HepG2 (cell line): ENCODE results near the gene SEC31A. TPM values are rescaled to one million over a fixed set of nuclear protein-coding genes. Genes with fewer than 3 reads are reported as not detected.

Source experiments
- BCL6 ChIP-seq: IDR thresholded peaks from 2 replicates; pipeline ENCODE4 v1.6.1; 2016; ENCODE audit warnings: missing genetic modification reagents, missing compliant biosample characterization
- FOXA3 ChIP-seq: IDR thresholded peaks from 2 replicates; pipeline ENCODE4 v1.6.1; 2016; ENCODE audit warnings: missing genetic modification reagents, missing compliant biosample characterization
- HMG20A ChIP-seq: IDR thresholded peaks from 2 replicates; pipeline ENCODE4 v1.6.1; 2016; ENCODE audit warnings: borderline replicate concordance
- KDM5A ChIP-seq: fragments of 200-600 bp; sonication (generic); IDR thresholded peaks from 2 replicates; pipeline ENCODE4 v1.7.0; 2018; ENCODE audit warnings: antibody characterized with exemption, mild to moderate bottlenecking, low read length, borderline replicate concordance
- NCOR1 ChIP-seq: fragments of 200-600 bp; sonication (generic); IDR thresholded peaks from 2 replicates; pipeline ENCODE4 v1.7.0; 2017; ENCODE audit warnings: antibody characterized with exemption, low read length, borderline replicate concordance
- RBFOX2 ChIP-seq: fragments of 200-400 bp; formaldehyde crosslinking; IDR thresholded peaks from 2 replicates; pipeline ENCODE4 v1.6.1; 2017; ENCODE audit warnings: low read depth, mild to moderate bottlenecking, low read length
- RERE ChIP-seq: IDR thresholded peaks from 2 replicates; pipeline ENCODE4 v1.6.1; 2016; ENCODE audit warnings: low read depth, missing genetic modification reagents, missing compliant biosample characterization
- RNF2 ChIP-seq: fragments of 450-650 bp; conservative IDR thresholded peaks from 2 replicates; pipeline ENCODE4 v1.6.1; 2016; ENCODE audit warnings: low read depth
- SIX1 ChIP-seq: sonication (generic); formaldehyde crosslinking; IDR thresholded peaks from 2 replicates; pipeline ENCODE4 v1.4.0; 2020; ENCODE audit warnings: missing genetic modification reagents, borderline replicate concordance
- SNRNP70 ChIP-seq: fragments of 200-400 bp; formaldehyde crosslinking; IDR thresholded peaks from 2 replicates; pipeline ENCODE4 v1.6.1; 2017; ENCODE audit warnings: mild to moderate bottlenecking, low read depth, low read length, moderate library complexity
- SOX13 ChIP-seq, 3 experiments: fragments of 450-650 bp in 1 of 3; sonication (generic) in 1 of 3; formaldehyde crosslinking in 1 of 3; IDR thresholded peaks in 2 of 3; conservative IDR thresholded peaks in 1 of 3; 2 replicates each; pipeline versions ENCODE4 v1.5.0 to v1.6.1; 2016 to 2020; ENCODE audit warnings: antibody characterized with exemption in 1 of 3, mild to moderate bottlenecking in 1 of 3, missing compliant biosample characterization in 1 of 3, missing genetic modification reagents in 1 of 3, moderate library complexity in 1 of 3
- SOX5 ChIP-seq: IDR thresholded peaks from 2 replicates; pipeline ENCODE4 v1.6.1; 2016; ENCODE audit warnings: borderline replicate concordance
- ZFP62 ChIP-seq: sonication (generic); formaldehyde crosslinking; IDR thresholded peaks from 2 replicates; pipeline ENCODE4 v1.4.0; 2020; ENCODE audit warnings: missing genetic modification reagents
- ZNF207 ChIP-seq: fragments of 450-650 bp; IDR thresholded peaks from 2 replicates; pipeline ENCODE4 v1.6.1; 2016; ENCODE audit warnings: antibody characterized with exemption, borderline replicate concordance
- ZNF232 ChIP-seq: sonication (generic); formaldehyde crosslinking; IDR thresholded peaks from 2 replicates; pipeline ENCODE4 v1.4.0; 2020; ENCODE audit warnings: missing genetic modification reagents, borderline replicate concordance
- ZNF609 ChIP-seq: sonication (generic); formaldehyde crosslinking; IDR thresholded peaks from 2 replicates; pipeline ENCODE4 v1.4.0; 2020; ENCODE audit warnings: mild to moderate bottlenecking, missing genetic modification reagents, borderline replicate concordance
- ZNF691 ChIP-seq: sonication (generic); formaldehyde crosslinking; IDR thresholded peaks from 2 replicates; pipeline ENCODE4 v1.4.0; 2020; ENCODE audit warnings: missing genetic modification reagents, low read depth, mild to moderate bottlenecking, borderline replicate concordance
- ZNF703 ChIP-seq: sonication (generic); formaldehyde crosslinking; IDR thresholded peaks from 2 replicates; pipeline ENCODE4 v1.5.1; 2020; ENCODE audit warnings: missing genetic modification reagents, mild to moderate bottlenecking, moderate library complexity, borderline replicate concordance
- ZNF761 ChIP-seq: sonication (generic); formaldehyde crosslinking; conservative IDR thresholded peaks from 2 replicates; pipeline ENCODE4 v1.4.0; 2020; ENCODE audit warnings: mild to moderate bottlenecking, missing genetic modification reagents
- polyA plus RNA-seq, 8 experiments: library from polyadenylated mRNA; depleted of rRNA in 3 of 8; stranded (reverse) in 7 of 8; unstranded in 1 of 8; fragments of >200 nt; fragmentation: Illumina TruSeq in 4 of 8; extraction: Trizol in 4 of 8; gene quantifications; 2 replicates each; pipeline versions ENCODE4 v1.2.1 to v1.2.3, GENCODE V29; 2011 to 2016; ENCODE audit warnings: low read depth in 4 of 8, missing spikeins in 1 of 8, mixed read lengths in 1 of 8; ENCODE audit not compliant: insufficient read depth in 1 of 8
- total RNA-seq, 5 experiments: library from RNA; depleted of rRNA; stranded (reverse); fragments of >200 nt; fragmentation: Illumina TruSeq; extraction: Trizol; gene quantifications; 2 replicates each; pipeline ENCODE4 v1.2.3, GENCODE V29; 2016; ENCODE audit warnings: low read depth in 1 of 5

The SEC31A gene
- total and polyA plus RNA-seq, 2 of the 13 experiments (the other 11 are each of a cell fraction or from before 2014, with no cell fraction given) = 231 to 435 TPM

GRCh38 chr4:82885410-82885809 is 5.5 kb downstream of the SEC31A start (continued):
- peak; percentile 27; the same call in 1 of the 2 replicates for TF ChIP-seq KDM5A
- 0 out of 2 replicates have a peak, but pooled peaks have one; percentile 48 for TF ChIP-seq ZNF609 (CRISPR knock-in tag)
- no peak for TF ChIP-seq RBFOX2
- 0 out of 2 replicates have a peak, but pooled peaks have one; percentile 31 for TF ChIP-seq HMG20A (CRISPR knock-in tag)
- TF ChIP-seq RNF2 = no peak
- no peak for TF ChIP-seq ZNF691 (CRISPR knock-in tag)
- TF ChIP-seq ZNF232 (CRISPR knock-in tag) = no peak
- peak; percentile 73; the same call in 1 of the 2 replicates for TF ChIP-seq SIX1 (CRISPR knock-in tag)
- TF ChIP-seq SOX5 (CRISPR knock-in tag) = 0 out of 2 replicates have a peak, but pooled peaks have one; percentile 17
- 0 out of 2 replicates have a peak, but pooled peaks have one; percentile 35 for TF ChIP-seq RERE
- no peak for TF ChIP-seq SNRNP70
- TF ChIP-seq ZNF207 = no peak
- no peak for TF ChIP-seq ZNF761 (CRISPR knock-in tag)
- peak; percentile 37; the same call in 1 of the 2 replicates for TF ChIP-seq NCOR1
- TF ChIP-seq ZNF703 (CRISPR knock-in tag) = no peak
- TF ChIP-seq ZFP62 (CRISPR knock-in tag) = no peak
- TF ChIP-seq FOXA3 (CRISPR knock-in tag) = peak; percentile 86
- no peak for TF ChIP-seq SOX13 (IDR thresholded peaks at IDR 0.05)
- TF ChIP-seq SOX13 (CRISPR knock-in tag; conservative IDR thresholded peaks at IDR 0.05 in 1 of 2, IDR thresholded peaks at IDR 0.05 in 1 of 2) = peak in 1 of 2 experiments; percentile 44; a peak in 1 of 4 replicates
- 0 out of 2 replicates have a peak, but pooled peaks have one; percentile 21 for TF ChIP-seq BCL6 (CRISPR knock-in tag)
